GM12878 (cell line): Measurements from ENCODE around the gene KCNS1. TPM values are rescaled to one million over a fixed set of nuclear protein-coding genes. Genes with fewer than 3 reads are reported as not detected.

Experiments
- BCL11A ChIP-seq: IDR thresholded peaks from 2 replicates; pipeline ENCODE4 v1.6.1; 2011; ENCODE audit warnings: low read depth, low read length
- BMI1 ChIP-seq: fragments of 450-650 bp; IDR thresholded peaks from 2 replicates; pipeline ENCODE4 v1.6.1; 2016; ENCODE audit warnings: mild to moderate bottlenecking, moderate library complexity, borderline replicate concordance
- CHD4 ChIP-seq: fragments of 200-600 bp; sonication (generic); IDR thresholded peaks from 2 replicates; pipeline ENCODE4 v1.6.1; 2016; ENCODE audit warnings: mild to moderate bottlenecking
- CREB1 ChIP-seq: IDR thresholded peaks from 2 replicates; pipeline ENCODE4 v1.6.1; 2012; ENCODE audit warnings: low read depth, mild to moderate bottlenecking, inconsistent platforms
- CREM ChIP-seq: IDR thresholded peaks from 2 replicates; pipeline ENCODE4 v1.6.1; 2014; ENCODE audit warnings: antibody characterized with exemption, low read depth
- ELK1 ChIP-seq: IDR thresholded peaks from 2 replicates; pipeline ENCODE4 v1.6.1; 2012; ENCODE audit warnings: low read depth, low read length, improper control_type of control experiment
- EP300 ChIP-seq, 2 experiments: fragments of 150-350 bp in 1 of 2; IDR thresholded peaks; 2 replicates each; pipeline ENCODE4 v1.6.1; 2011 to 2012; ENCODE audit warnings: low read depth in 2 of 2, low read length in 2 of 2, borderline replicate concordance in 1 of 2, improper control_type of control experiment in 1 of 2, inconsistent platforms in 1 of 2; ENCODE audit not compliant: control insufficient read depth in 1 of 2
- ESRRA ChIP-seq: IDR thresholded peaks from 2 replicates; pipeline ENCODE4 v1.6.1; 2012; ENCODE audit warnings: mild to moderate bottlenecking, low read length, improper control_type of control experiment
- FOS ChIP-seq: IDR thresholded peaks from 3 replicates; pipeline ENCODE4 v1.6.1; 2011; ENCODE audit warnings: borderline replicate concordance; ENCODE audit not compliant: insufficient read length; ENCODE audit errors: extremely low read depth
- IKZF1 ChIP-seq: fragments of 450-650 bp; conservative IDR thresholded peaks from 2 replicates; pipeline ENCODE4 v1.6.1; 2017; ENCODE audit warnings: antibody characterized with exemption, mild to moderate bottlenecking
- IKZF2 ChIP-seq, 2 experiments: fragments of 450-650 bp; IDR thresholded peaks; 2 replicates each; pipeline ENCODE4 v1.6.1; 2017; ENCODE audit warnings: mild to moderate bottlenecking in 2 of 2, moderate library complexity in 2 of 2
- JUNB ChIP-seq: IDR thresholded peaks from 2 replicates; pipeline ENCODE4 v1.6.1; 2016; ENCODE audit warnings: antibody characterized with exemption, mild to moderate bottlenecking
- MEF2A ChIP-seq: IDR thresholded peaks from 2 replicates; pipeline ENCODE4 v1.6.1; 2011; ENCODE audit warnings: low read depth, mild to moderate bottlenecking, low read length, moderate library complexity; ENCODE audit not compliant: insufficient read depth
- MYB ChIP-seq: fragments of 150-350 bp; IDR thresholded peaks from 2 replicates; pipeline ENCODE4 v1.6.1; 2014; ENCODE audit warnings: mild to moderate bottlenecking, low read depth, low read length, borderline replicate concordance
- NFXL1 ChIP-seq: fragments of 450-650 bp; IDR thresholded peaks from 2 replicates; pipeline ENCODE4 v1.6.1; 2017; ENCODE audit warnings: antibody characterized with exemption, mild to moderate bottlenecking, borderline replicate concordance
- NR2C1 ChIP-seq: fragments of 450-650 bp; IDR thresholded peaks from 2 replicates; pipeline ENCODE4 v1.6.1; 2017; ENCODE audit warnings: antibody characterized with exemption, mild to moderate bottlenecking, moderate library complexity
- NR2F1 ChIP-seq: fragments of 450-650 bp; conservative IDR thresholded peaks from 2 replicates; pipeline ENCODE4 v1.6.1; 2017; ENCODE audit warnings: mild to moderate bottlenecking
- PAX5 ChIP-seq: IDR thresholded peaks from 2 replicates; pipeline ENCODE4 v1.6.1; 2011; ENCODE audit warnings: low read depth, low read length, borderline replicate concordance
- POLR2AphosphoS2 ChIP-seq: IDR thresholded peaks from 2 replicates; pipeline ENCODE4 v1.6.1; 2011; ENCODE audit warnings: low read depth, mild to moderate bottlenecking, low read length, improper control_type of control experiment, moderate library complexity
- POLR2AphosphoS5 ChIP-seq: IDR thresholded peaks from 2 replicates; pipeline ENCODE4 v1.6.1; 2011; ENCODE audit warnings: mild to moderate bottlenecking, low read length, inconsistent platforms
- RUNX3 ChIP-seq: IDR thresholded peaks from 2 replicates; pipeline ENCODE4 v1.6.1; 2012; ENCODE audit warnings: low read length, inconsistent platforms
- SMARCA5 ChIP-seq: fragments of 450-650 bp; IDR thresholded peaks from 2 replicates; pipeline ENCODE4 v1.6.1; 2017; ENCODE audit warnings: mild to moderate bottlenecking
- YY1 ChIP-seq: IDR thresholded peaks from 2 replicates; pipeline ENCODE4 v1.6.1; 2011; ENCODE audit warnings: low read depth, mild to moderate bottlenecking, low read length
- ZNF24 ChIP-seq: fragments of 450-650 bp; IDR thresholded peaks from 2 replicates; pipeline ENCODE4 v1.6.1; 2017; ENCODE audit warnings: antibody characterized with exemption, mild to moderate bottlenecking
- ZNF274 ChIP-seq: IDR thresholded peaks from one replicate; pipeline ENCODE4 v1.8.0; 2011; ENCODE audit not compliant: insufficient read length, insufficient read depth
- ZNF384 ChIP-seq: IDR thresholded peaks from 2 replicates; pipeline ENCODE4 v1.6.1; 2012; ENCODE audit warnings: low read depth, mild to moderate bottlenecking, low read length, improper control_type of control experiment, borderline replicate concordance
- polyA plus RNA-seq, 11 experiments: library from polyadenylated mRNA; depleted of rRNA in 4 of 11; unstranded in 6 of 11; stranded (reverse) in 5 of 11; fragments of >200 nt; fragmentation: Nextera tagmentation in 4 of 11; fragmentation: Illumina TruSeq in 1 of 11; extraction: Ambion mirVana in 4 of 11; extraction: Trizol in 1 of 11; gene quantifications; 1 replicate in 1 of 11; 2 replicates in 10 of 11; pipeline versions ENCODE4 v1.2.1 to v1.2.3, GENCODE V29; 2011 to 2016; ENCODE audit warnings: inconsistent platforms in 2 of 11, missing spikeins in 2 of 11, low read depth in 1 of 11
- total RNA-seq, 4 experiments: library from RNA; depleted of rRNA in 3 of 4; stranded (reverse); fragments of >200 nt in 3 of 4; fragmentation: Illumina TruSeq in 1 of 4; extraction: Trizol in 1 of 4; gene quantifications; 2 replicates each; pipeline versions ENCODE4 v1.2.1 to v1.2.3, GENCODE V29; 2013 to 2021
- TF ChIP-seq, protein P1 (sequence below): fragments of 450-650 bp; IDR thresholded peaks from 2 replicates; pipeline ENCODE4 v1.6.1; 2017; ENCODE audit warnings: mild to moderate bottlenecking, moderate library complexity

Gene KCNS1
- total and polyA plus RNA-seq, 10 of the 15 experiments (the other 5 are each of a cell fraction or from before 2014, with no cell fraction given): not detected

GRCh38 chr20:45055056-45055455 lies 45.9 kb downstream of the KCNS1 start (continued):
- TF ChIP-seq CREB1 (0 out of 2 replicates have a peak, but pooled peaks have one; percentile 26), JUNB (peak; percentile 86), EP300 (IDR thresholded peaks at IDR 0.05; ENCODE audit: borderline replicate concordance in 1 of 2, control insufficient read depth in 1 of 2, low read depth in 2 of 2, low read length in 2 of 2) (peak; percentile 53 to 55; a peak in 1 of 4 replicates), ZNF24 (0 out of 2 replicates have a peak, but pooled peaks have one; percentile 25), POLR2AphosphoS5 (no peak), SMARCA5 (no peak), FOS (no peak), MEF2A (peak; percentile 87), ELK1 (no peak), IKZF1 (peak; percentile 61), BMI1 (no peak), PAX5 (no peak), NR2C1 (no peak), POLR2AphosphoS2 (no peak), BCL11A (peak; percentile 77), NR2F1 (0 out of 2 replicates have a peak, but pooled peaks have one; percentile 4), ZNF384 (no peak), NFXL1 (no peak), ESRRA (no peak), CHD4 (no peak), YY1 (no peak), ZNF274 (no peak), RUNX3 (peak; percentile 97), CREM (no peak), IKZF2 (IDR thresholded peaks at IDR 0.05) (peak; percentile 79 to 84; a peak in 3 of 4 replicates), MYB (no peak)
- TF ChIP-seq, protein P1, sequence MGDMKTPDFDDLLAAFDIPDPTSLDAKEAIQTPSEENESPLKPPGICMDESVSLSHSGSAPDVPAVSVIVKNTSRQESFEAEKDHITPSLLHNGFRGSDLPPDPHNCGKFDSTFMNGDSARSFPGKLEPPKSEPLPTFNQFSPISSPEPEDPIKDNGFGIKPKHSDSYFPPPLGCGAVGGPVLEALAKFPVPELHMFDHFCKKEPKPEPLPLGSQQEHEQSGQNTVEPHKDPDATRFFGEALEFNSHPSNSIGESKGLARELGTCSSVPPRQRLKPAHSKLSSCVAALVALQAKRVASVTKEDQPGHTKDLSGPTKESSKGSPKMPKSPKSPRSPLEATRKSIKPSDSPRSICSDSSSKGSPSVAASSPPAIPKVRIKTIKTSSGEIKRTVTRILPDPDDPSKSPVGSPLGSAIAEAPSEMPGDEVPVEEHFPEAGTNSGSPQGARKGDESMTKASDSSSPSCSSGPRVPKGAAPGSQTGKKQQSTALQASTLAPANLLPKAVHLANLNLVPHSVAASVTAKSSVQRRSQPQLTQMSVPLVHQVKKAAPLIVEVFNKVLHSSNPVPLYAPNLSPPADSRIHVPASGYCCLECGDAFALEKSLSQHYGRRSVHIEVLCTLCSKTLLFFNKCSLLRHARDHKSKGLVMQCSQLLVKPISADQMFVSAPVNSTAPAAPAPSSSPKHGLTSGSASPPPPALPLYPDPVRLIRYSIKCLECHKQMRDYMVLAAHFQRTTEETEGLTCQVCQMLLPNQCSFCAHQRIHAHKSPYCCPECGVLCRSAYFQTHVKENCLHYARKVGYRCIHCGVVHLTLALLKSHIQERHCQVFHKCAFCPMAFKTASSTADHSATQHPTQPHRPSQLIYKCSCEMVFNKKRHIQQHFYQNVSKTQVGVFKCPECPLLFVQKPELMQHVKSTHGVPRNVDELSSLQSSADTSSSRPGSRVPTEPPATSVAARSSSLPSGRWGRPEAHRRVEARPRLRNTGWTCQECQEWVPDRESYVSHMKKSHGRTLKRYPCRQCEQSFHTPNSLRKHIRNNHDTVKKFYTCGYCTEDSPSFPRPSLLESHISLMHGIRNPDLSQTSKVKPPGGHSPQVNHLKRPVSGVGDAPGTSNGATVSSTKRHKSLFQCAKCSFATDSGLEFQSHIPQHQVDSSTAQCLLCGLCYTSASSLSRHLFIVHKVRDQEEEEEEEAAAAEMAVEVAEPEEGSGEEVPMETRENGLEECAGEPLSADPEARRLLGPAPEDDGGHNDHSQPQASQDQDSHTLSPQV: 0 out of 2 replicates have a peak, but pooled peaks have one; percentile 23
